Embryonic facial prominence (tissue), 1 donor: Measurements from ENCODE around the gene VPS18.

ENCODE experiments used
- DNase-seq: peaks from one replicate; pipeline ENCODE4 v3.0.0-alpha.2; 2016; ENCODE audit errors: extremely low spot score

Gene VPS18

GRCh38 chr15:40923551-40923950 lies 29.3 kb downstream of the VPS18 start:
- no peak for DNase-seq

GRCh38 chr15:40925495-40925862 lies 31.2 kb downstream of the VPS18 start:
- DNase-seq = no peak

DNA sequence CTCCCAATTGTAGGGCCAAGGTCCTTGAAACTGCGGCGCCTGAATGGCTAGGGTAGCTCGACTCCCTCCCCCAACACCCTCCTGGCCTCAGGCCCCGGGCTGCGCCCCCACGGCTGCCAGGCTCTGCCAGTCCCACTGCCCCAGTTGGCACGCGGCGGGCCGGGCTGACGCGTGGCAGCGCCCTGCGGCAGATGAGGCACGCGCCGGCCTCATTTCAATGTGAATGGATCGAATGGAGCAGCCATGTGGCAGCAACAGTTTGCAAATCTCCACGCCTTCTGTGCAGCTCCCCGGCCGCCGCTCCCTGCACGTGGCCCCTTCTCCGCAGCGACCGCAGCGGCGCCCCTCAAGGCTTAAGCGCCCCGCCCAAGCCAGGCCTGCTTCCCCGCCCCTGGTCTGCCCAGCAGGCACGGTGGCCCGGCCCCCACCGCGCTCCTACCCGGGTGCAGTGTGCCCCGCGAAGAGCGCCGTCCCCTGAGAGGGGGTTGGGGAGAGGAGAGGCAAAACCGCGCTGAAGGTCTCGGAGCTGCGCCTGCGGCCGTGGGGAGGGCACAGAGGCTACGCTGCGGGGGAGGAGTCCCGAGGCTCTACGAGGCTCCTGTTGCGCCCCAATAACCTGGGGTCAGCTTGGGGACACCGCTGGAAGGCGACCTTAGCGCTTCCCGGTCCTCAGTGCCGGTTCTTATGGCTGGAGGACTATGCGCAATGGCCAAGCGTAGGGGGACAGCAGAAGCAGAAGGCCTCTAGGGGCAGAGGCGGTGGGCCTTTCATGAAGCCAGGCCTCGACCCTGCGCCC lies 31.8 kb downstream of the VPS18 start:
- DNase-seq = no peak

- no peak for DNase-seq
These were observed 32.6 kb downstream of the VPS18 start for GRCh38 chr15:40926659-40927494.

DNA sequence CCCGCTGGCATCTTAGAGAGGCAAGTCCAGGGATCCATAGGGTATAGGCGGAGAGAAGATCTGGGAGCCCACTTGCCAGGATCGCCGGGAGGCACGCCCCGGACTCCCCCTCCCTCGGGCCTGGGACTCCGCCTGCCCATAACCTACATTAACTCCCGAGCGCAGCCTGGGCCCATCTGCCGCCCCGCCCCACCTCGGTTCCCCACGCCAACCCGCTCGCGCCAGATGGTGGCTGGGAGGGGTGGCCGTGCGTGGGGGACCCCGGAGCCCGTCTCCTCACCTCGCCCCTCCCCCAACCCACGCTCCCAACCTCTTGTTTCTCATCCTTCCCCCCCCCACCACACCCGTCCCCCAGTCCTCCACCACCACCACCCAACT lies 33.2 kb downstream of the VPS18 start:
- no peak for DNase-seq

DNA sequence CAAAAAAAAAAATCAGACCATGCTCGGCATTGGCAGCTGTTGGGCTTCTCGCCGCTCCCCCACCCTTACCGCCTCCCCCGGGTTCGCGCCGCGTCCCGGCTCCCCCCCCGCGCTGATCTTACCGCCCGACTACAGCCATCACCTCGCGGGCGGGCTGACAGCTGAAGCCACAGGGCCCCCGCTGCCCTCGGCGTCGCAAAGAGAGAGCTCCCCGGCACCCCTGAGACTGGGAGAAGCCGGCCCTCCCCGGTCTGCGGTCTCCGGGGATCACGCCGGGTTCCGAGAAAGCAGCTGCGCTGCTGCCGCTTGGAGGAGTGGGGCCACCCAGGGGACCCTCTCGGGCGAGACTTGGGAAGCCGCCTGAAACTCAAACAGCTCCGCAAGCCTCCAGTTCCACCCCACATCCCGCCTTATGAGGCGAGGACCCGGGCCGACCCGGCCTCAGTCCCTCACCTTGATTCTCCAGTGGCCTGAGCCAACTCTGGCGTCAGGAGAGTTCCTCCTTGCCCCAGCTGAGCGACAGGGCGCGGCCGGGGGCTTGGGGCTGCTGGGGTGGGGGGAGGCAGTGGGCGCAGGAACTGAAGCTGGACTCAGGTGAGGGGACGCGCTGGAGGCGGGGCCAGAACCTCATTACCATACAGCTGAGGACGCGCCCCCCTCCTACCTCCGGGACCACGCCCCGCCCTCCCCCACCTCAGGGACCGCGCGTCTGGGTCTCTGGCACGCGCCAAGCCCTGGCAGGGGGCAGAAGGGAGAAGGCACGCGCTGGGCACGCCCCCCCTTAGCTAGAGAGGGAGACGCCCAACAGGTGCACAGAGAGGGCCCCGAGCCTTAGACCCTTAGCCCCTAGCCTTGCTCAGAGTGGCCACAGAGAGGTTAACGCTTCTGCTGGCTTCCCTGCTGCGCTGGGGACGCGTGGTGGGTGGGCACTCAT lies 33.9 kb downstream of the VPS18 start:
- DNase-seq = no peak

- no peak for DNase-seq
These were observed 34.8 kb downstream of the VPS18 start, which contains the start of gene DLL4 for GRCh38 chr15:40928821-40929659. Gene DLL4 (plus strand): TSS chr15:40929340. CDS start chr15:40929669, 329 bp downstream.

- no peak for DNase-seq
These were observed 35.6 kb downstream of the VPS18 start for GRCh38 chr15:40929660-40930429.

GRCh38 chr15:40930430-40931299 lies 36.4 kb downstream of the VPS18 start:
- no peak for DNase-seq

GRCh38 chr15:40931300-40932142 lies 37.3 kb downstream of the VPS18 start:
- no peak for DNase-seq

DNA sequence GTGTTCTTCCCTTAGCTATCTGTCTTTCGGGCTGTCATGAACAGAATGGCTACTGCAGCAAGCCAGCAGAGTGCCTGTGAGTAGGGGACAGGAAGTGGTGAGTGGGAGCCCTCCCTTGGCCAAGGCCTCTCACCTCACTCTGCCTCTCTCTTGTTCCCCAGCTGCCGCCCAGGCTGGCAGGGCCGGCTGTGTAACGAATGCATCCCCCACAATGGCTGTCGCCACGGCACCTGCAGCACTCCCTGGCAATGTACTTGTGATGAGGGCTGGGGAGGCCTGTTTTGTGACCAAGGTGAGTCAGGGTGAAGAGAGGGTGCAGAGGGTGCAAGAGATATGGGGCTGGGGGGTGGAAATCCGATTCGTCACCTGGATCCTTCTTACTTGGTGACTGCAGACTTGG lies 37.9 kb downstream of the VPS18 start:
- no peak for DNase-seq

- no peak for DNase-seq
These were observed 38.6 kb downstream of the VPS18 start for GRCh38 chr15:40932649-40933516.

DNA sequence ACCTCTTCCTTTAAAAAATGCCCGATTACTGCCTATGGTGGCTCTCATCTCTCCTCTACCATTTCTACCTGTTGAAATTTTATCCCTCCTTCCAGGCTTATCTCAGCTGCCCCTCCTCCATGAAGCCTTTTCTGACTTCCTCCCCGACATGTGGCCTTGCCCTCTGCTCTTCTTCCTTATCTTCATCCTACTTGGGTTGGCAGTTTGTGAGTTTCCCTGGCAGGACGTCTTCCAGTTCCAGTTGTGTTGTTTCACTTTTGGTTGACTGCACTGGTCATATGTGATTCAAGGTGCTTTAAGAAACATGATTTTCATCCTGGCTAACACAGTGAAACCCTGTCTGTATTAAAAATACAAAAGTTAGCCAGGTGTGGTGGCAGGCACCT lies 39.3 kb downstream of the VPS18 start:
- no peak for DNase-seq

DNA sequence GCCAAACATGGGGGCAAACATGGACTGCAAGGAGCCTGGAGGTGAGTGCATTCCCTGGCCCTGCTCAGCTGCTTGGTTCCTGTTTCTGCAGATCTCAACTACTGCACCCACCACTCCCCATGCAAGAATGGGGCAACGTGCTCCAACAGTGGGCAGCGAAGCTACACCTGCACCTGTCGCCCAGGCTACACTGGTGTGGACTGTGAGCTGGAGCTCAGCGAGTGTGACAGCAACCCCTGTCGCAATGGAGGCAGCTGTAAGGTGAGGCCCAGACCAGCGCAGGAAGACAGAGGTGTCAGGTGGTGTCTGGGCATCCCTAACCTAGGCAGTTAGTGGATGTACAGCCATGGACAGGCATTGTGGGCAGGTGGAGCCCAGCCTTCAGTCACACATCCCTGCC lies 40.2 kb downstream of the VPS18 start:
- no peak for DNase-seq

- DNase-seq = no peak
These were observed 42.0 kb downstream of the VPS18 start for GRCh38 chr15:40936234-40936708.

DNA sequence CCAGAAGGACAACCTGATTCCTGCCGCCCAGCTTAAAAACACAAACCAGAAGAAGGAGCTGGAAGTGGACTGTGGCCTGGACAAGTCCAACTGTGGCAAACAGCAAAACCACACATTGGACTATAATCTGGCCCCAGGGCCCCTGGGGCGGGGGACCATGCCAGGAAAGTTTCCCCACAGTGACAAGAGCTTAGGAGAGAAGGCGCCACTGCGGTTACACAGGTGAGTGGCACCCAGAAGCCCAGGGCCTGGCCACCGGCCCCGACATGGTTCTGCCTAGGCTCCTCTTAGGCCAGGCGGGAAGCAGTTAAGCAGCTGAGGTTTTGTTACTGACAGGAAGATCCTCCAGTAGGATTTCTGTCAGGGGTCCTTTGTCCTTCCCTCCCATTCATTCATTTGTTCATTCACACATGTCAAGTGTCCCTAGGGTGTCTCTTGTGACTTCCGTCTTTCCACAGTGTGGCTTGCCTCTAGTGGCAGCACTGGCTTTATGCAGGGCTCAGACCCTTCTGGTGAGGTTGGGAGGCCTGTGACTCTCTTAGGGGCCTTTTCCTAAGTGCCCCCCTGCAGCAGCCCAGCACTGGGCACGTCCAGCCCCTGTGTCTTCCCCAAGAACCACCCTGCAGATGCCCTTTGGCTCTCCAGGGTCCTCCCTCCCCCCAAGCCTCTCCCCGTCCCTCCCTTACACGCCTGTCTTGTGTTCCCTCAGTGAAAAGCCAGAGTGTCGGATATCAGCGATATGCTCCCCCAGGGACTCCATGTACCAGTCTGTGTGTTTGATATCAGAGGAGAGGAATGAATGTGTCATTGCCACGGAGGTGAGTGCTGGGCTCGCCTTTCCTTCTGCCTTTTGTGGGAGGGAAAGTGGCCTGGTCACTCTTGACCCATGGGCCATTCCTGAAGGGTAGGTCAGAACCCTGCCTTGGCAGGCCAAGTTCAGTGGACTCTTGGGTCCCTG lies 42.7 kb downstream of the VPS18 start:
- DNase-seq = no peak
